NCI-H526 (cell line): ENCODE measurements around the gene IZUMO2.
"Not testable (repeated sequence)": the region's sequence is repeated elsewhere in the genome, so short reads cannot be mapped to it uniquely, and the experiment has no call there.

Source experiments
- DNase-seq, 2 experiments: peaks; one replicate each; lab custom pipeline; 2025; lab: John Stamatoyannopoulos, UW

Gene IZUMO2

DNA sequence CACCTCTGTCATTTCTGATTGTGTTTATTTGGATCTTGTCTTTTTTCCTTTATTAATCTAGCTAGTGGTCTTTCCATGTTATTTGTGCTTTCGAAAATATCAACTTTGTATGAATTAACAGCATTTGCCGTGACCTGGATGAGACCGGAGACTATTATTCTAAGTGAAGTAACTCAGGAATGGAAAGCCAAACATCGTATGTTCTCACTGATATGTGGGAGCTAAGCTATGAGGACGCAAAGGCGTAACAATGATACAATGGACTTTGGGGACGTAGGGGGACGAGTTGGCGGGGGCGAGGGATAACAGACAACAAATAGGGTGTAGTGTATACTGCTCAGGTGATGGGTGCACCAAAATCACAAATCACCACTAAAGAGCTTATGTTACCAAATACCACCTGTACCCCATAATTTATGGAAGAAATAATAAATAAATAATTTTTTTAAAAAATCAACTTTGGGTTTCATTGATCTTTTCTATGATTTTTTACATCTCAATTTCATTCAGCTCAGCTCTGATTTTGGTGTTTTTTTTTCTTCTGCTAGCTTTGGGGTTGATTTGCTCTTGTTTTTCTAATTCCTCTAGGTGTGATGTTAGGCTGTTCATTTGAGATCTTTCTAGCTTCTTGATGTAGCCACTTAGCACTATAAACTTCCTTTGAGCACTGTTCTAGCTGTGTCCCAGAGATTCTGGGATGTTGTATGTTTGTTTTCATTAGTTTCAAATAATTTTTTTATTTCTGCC lies 27.1 kb downstream of the IZUMO2 start:
- DNase-seq, result not testable (repeated sequence)

- not testable (repeated sequence) for DNase-seq
Observed at GRCh38 chr19:50134777-50135719, 28.0 kb downstream of the IZUMO2 start.

DNA sequence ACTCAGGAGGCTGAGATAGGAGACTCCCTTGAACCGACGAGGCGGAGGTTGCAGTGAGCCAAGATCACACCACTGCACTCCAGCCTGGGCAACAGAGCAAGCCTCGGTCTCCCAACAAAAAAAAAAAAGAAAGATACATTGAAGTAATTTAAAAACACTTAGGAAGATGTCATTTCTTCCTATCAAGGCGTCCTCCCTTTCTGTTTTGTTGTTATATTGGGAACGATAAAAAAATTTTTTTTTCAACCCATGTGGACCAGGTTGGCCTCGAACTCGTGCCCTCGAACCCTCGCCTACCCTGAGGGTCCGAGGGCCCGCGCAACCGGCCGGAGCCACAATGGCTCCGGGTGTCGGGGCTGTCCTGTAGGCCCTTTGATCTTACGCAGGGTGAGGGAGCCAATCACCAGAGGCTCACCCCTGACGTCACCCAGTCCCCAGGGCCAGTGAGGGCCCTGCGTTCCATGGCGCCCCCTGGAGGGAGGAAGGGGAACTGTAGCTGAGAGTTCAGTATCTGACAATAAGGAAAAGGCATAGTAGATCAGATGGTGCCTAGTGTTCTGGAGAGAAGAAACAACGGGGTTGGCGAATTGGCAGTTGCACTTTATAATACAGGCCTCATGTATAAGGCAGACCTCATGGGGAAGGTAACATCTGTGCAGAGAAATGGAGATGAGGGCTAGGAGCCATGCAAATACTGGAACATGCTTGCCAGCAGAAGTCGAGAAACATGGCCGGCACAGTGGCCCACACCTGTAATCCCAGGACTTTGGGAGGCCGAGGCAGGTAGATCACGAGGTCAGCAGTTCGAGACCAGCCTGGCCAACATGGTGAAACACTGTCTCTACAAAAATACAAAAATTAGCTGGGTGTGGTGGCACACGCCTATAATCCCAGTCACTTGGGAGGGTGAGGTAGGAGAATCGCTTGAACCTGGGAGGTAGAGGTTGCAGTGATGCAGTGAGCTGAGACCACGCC lies 29.3 kb downstream of the IZUMO2 start:
- not testable (repeated sequence) for DNase-seq

- DNase-seq, result not testable (repeated sequence)
Observed at GRCh38 chr19:50104012-50104411, 59.1 kb downstream of the IZUMO2 start.

- DNase-seq, result not testable (repeated sequence)
Observed at GRCh38 chr19:50103405-50103804, 59.7 kb downstream of the IZUMO2 start.
